Articular chondrocyte of knee joint (primary cell): Measurements from ENCODE around the gene TARS1. TPM values are rescaled to one million over a fixed set of nuclear protein-coding genes. Genes with fewer than 3 reads are reported as not detected.

Experiments
- total RNA-seq: library from RNA; depleted of rRNA; stranded (reverse); fragments of >200 nt; gene quantifications from 2 replicates; pipeline ENCODE4 v1.2.3, GENCODE V29; 2012

Gene TARS1
- total RNA-seq: 215 and 278 TPM in 2 replicates

DNA sequence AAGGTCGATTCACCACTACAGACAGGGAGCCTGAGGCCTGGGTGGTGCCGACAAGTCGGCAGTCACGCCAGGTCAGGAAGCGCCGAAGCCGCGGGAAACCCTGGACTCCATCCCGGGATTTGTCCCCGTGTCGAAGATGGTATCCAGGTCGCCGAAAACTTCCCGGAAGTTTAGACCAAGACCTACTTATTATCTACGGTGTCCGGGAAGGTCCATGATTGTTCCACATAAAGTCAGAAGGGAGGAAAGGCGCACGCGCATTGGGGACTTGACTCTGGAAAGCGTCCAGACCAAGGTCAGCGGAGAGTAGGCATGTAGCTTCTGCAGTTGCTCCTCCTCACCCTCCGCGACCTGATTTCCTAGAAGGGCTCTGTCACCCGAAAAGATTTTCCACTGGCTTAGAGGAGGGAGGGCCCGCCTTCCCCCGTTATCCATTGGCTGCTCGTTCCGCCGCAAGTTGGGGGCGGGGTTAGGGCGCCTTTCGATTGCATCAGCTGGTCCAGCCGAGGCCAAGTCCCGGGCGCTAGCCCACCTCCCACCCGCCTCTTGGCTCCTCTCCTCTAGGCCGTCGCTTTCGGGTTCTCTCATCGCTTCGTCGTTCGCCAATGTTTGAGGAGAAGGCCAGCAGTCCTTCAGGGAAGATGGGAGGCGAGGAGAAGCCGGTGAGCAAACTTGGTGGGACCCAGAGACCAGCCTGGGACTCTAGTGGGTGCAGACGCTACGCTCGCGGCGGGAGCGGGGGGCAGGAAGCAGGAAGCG lies at the start of gene TARS1:
Gene TARS1 (plus strand): TSS at position 484 of the 759 bp plus-strand sequence. CDS start 122 bp downstream, at position 606.

